Sciatic nerve (tissue), 1 donor: ENCODE results near the gene ARHGEF38. TPM values are rescaled to one million over a fixed set of nuclear protein-coding genes. Genes with fewer than 3 reads are reported as not detected.

Source experiments
- total RNA-seq: library from RNA; stranded (reverse); fragmentation: NEBNext Ultra II Directional; extraction: Animal tissue kit (Norgen Biotek cat#: 25700); gene quantifications from one replicate; pipeline ENCODE4 v1.2.1, GENCODE V29; 2021
- donor health status: DM: no; HTN: no; CAD: no.

The ARHGEF38 gene
- total RNA-seq, 1 donor from 2014 or later, result 0.40 TPM

Other genes with a start within 250 kb of the ARHGEF38 start
- gene PPA2, start 78.6 kb upstream of the ARHGEF38 start, total RNA-seq, result 61.8 TPM
- 19.1 TPM for gene INTS12, start 156.1 kb downstream of the ARHGEF38 start, total RNA-seq
- 7.4 TPM for gene GSTCD, start 156.2 kb downstream of the ARHGEF38 start, total RNA-seq